22Rv1 (cell line): ENCODE data around the gene NAA10.

Source experiments
- H3K27ac ChIP-seq: fragments of 450-650 bp; 2 replicates; pipeline ENCODE4 v1.5.1; 2017
- ZFX ChIP-seq: fragments of 450-650 bp; IDR thresholded peaks from 2 replicates; pipeline ENCODE4 v1.6.1; 2017; ENCODE audit warnings: antibody characterized with exemption, borderline replicate concordance
- TF ChIP-seq, protein P1 (sequence below): fragments of 450-650 bp; IDR thresholded peaks from 2 replicates; pipeline ENCODE4 v1.5.1; 2017; ENCODE audit warnings: mild to moderate bottlenecking

Gene NAA10

DNA sequence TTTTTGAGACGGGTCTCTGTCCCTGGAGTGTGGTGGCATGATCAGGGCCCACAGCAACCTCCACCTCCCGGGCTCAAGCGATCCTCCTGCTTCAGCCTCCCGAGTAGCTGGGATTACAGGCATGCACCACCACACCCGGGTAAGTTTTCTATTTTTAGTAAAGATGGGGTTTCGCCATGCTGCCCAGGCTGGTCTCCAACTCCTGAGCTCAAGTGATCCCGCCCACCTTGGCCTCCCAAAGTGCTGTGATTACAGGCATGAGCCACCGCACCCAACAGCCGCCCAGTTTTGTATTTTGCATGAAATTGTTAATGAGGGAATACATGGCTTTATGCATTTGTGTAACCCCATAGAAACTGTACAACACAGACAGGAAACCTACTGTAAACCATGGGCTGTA, 6.0 kb downstream of the NAA10 start:
- TF ChIP-seq ZFX = no peak
- TF ChIP-seq, protein P1, sequence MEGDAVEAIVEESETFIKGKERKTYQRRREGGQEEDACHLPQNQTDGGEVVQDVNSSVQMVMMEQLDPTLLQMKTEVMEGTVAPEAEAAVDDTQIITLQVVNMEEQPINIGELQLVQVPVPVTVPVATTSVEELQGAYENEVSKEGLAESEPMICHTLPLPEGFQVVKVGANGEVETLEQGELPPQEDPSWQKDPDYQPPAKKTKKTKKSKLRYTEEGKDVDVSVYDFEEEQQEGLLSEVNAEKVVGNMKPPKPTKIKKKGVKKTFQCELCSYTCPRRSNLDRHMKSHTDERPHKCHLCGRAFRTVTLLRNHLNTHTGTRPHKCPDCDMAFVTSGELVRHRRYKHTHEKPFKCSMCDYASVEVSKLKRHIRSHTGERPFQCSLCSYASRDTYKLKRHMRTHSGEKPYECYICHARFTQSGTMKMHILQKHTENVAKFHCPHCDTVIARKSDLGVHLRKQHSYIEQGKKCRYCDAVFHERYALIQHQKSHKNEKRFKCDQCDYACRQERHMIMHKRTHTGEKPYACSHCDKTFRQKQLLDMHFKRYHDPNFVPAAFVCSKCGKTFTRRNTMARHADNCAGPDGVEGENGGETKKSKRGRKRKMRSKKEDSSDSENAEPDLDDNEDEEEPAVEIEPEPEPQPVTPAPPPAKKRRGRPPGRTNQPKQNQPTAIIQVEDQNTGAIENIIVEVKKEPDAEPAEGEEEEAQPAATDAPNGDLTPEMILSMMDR = no peak
- peak overlapping the region; percentile 93 for H3K27ac ChIP-seq

DNA sequence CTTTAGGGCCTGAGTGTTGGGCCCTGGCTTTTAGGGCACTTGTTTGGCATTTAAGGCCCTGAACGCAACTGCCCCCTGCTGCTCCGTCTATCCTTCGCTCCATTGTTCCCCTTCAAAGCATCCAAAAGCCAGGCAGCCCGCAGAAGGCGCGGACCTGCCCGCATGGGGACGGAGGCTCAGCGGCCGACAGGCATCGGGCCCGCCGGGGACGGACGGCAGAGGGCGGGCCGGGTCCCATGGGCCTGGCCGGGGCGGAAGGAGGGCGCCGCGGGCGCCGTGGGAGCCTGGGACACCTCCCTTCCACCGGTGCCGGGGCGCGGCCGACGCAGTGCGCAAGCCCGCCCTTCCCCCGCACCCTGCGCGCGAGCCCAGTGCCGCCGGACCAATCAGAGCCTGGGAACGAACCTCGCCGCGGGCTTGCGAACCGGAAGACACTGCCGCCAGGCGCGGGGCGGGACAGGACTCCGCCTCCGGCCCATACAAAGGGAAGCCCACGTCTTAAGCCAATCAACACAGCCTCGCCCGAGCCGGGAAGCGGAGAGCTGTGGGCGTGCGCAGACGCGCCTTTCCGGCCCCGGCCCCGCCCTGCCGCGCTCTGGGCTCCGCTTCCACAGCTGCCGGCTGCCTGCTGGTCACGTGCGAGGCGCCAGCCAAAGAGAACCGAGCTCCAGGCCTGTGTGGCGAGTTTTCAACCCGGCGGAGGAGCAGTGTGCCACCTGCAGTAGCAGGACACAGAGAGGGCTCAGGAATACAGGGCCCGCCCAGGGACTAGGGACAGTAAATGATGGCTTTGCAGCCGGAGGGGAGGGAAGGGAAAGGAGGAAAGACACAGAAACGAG, 6.7 kb downstream of the NAA10 start:
- TF ChIP-seq ZFX = no peak
- TF ChIP-seq, protein P1 = peak; percentile 23; the same call in 1 of the 2 replicates
- peak overlapping the region; percentile 93 for H3K27ac ChIP-seq

DNA sequence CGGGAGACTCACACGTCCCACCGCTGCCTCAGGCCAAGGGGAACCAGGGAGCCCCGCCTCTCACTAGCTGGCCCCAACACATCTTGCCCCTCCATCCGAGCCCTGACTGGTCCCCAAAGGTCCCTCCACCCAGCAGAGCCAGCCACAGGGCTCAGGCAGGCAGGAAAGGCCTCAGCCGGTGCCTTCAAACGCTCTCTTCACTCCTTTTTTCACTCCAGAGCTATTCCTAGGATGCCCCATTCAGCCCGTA, 7.2 kb downstream of the NAA10 start:
- TF ChIP-seq, protein P1 = no peak
- no peak for TF ChIP-seq ZFX

DNA sequence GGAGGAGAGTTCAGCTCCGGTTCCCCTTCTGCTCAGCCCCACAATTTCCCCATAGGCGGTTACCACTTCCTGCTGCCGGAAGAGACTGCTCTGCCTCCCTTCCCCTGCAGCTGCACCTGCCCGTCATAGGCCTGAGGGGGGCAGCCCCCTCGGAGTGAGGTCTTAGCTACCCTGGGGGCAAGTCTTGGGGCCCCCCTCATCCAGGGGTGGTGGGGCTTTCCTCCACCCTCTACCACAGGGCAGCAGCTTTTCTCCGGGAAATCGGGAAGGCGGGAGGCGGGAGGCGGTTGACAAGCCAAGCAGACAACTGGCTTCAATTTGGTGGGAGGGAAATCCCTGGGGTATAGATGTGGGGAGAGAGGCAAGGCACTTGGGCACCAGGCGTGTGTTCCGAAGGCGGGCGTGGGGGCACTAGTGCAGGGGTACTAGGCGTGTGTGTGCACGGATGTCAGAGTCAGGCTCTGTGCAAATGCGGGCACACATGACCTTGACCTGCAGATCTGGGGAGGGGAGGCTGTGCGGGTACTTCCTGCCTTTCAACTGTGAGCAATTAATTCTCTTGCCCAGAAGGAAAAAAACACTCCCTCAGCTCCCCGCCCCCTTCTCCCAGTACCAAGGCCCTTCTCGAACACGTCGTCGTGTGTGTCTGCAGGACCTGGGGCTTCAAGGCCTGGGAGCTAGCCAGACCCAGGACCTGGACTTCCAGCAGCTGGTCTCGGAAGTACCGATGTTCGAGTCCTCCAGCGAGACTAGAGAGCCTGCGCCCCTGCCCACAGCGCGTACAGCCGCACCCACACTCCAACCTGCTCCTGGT, 7.8 kb downstream of the NAA10 start:
- peak overlapping the region; percentile 93 for H3K27ac ChIP-seq
- TF ChIP-seq ZFX = no peak
- TF ChIP-seq, protein P1 = no peak

More for the DNA sequence above, 7.2 kb downstream of the NAA10 start:
- peak overlapping the region; percentile 93 for H3K27ac ChIP-seq

DNA sequence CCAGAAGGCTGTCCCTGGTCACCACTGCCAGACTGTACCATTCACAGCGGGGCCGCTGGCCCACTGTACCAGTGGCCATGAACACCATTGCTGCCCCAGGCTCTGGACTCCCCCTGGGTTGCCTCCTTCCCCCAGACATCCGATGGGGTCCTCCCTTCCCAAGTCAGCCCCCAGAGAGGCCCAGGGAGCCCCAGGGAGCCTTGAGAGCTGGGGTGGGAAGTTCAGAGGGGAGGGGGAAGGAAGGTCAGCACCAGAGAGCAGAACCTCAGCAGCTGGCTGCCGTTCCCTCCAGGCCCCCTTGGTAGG, 8.3 kb downstream of the NAA10 start:
- no peak for TF ChIP-seq ZFX
- TF ChIP-seq, protein P1 = no peak
- peak overlapping the region; percentile 93; the same call in 1 of the 2 replicates for H3K27ac ChIP-seq

DNA sequence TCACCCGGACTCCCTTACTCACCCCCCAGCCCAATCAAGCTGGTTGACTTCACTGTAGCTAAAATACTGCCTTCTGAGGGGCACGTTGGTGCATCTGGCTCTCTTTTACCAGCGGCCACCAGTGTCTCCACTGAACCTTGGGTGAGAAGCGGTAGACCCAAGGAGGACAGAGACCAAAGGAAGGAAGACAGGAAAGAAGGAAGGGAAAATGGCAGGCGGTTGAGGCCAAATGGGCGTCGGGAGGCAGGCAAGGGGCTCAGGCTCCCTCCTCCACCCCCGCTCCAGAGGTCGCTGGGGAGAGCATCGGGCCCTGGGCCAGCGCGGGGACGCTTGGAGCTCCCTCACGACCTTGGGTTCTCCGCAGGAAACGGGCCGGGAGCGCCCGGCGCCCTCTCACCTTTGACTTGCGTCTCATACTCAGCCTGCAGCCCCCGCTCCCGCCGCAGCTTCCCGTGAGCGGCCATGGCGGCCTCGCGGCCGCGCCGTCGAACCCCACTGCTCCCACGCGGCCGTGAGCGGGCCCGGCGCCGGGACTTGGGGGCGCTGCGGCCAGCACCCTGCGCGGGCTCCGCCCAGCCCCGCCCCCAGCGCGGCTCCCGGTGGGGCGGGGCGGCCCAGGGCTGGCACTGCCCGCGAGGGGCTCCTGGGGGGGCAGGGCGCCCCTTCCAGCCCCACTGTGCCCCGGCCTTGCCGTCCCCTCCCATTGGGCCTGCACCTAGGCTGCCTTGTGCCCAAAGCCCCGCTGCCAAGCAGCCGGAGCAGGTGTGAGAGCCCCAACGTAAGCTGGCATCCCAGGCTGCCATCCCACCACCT, 8.9 kb downstream of the NAA10 start, which contains the start of gene ARHGAP4:
Gene ARHGAP4 (minus strand): TSS at position 526 of the 813 bp plus-strand sequence. CDS start 62 bp downstream, at position 464.
- peak within 1 kb of the TSS; percentile 93 for H3K27ac ChIP-seq
- TF ChIP-seq, protein P1 = no peak
- no peak for TF ChIP-seq ZFX
